Central memory CD4-positive, alpha-beta T cell (primary cell): ENCODE results near the gene FGFR2.

Experiments
- DNase-seq: peaks from one replicate; pipeline ENCODE4 v3.0.0; 2022

FGFR2 gene

DNA sequence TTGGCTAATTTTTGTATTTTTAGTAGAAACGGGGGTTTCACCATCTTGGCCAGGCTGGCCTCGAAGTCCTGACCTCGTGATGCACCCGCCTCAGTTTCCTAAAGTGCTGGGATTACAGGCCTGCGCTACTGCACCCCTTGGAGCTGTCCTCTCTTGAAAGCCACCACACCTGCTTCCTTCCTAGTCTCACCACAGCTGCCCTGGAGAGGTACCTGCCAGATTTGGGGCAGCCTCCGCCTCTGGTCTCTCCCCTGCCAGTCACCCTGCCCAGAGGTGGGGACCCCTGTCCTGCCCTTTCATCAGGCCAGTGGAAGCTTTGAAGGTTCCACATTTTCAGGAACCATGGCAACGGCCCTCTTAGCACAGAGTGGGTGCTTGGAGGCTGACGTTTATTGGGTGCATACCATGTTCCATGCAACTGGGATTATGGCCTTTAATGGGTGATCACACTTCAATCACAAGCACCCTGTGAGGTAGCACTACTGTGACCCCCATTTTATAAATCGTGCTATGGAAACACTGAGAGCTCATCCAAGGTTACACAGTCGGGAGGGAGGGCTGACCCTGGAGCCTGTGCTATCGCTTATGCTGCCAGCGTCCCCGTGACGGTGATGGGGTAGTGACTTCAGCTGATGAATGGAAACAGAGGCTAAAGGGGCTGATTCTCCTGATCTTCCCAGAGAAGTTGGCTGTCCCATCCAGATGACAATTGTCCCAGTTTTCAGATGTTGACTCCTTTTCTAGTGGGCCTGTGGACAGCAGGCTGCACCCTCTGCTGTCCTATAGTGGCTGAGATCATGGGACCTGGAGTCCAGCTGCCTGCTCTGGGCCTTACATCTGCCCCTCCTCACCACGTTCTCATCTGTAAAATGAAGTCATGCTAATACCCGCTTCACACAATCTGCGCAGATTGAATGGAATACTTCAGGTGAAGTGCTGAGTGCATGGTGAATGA, 11.5 kb upstream of the FGFR2 start:
- DNase-seq, result no peak

DNA sequence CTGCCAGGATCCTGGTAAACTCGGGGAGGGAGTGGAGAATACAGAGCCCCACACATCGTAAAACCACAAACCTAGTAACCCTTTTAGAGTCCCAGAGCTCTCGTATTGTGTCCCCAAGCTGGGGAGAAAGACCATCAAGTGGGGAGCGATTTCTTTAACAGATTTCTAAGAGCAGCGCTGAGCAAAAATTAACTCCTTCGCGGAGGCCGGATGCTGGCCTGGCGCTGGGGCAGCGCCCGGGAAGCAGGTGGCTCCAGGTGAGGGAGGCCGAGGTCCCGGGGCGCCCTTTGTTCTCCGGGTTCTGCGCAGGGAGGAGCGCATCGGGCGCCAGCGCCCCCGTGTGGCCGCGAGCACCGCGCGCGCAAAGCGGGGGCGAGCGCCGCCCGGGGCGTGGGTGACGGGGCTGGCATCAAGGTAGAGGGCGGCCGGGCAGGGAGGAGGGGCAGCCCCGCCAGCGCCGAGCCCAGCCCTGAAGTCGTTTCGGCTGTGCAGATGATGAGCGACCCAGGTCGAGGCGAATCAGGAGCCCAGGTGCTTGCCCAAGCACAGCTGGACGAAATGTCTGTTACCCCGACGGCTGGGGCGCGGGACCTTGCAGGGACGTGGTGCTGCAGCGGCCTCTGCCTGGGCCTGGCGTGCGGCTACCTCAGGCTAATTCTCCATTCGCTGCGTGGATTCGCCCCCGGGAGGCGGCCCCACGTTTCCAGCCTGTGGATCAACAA, 10.4 kb upstream of the FGFR2 start:
- DNase-seq, result no peak

- no peak for DNase-seq
Observed at GRCh38 chr10:121607310-121608055, 9.2 kb upstream of the FGFR2 start.

- DNase-seq, result no peak
Observed at GRCh38 chr10:121605708-121606107, 7.5 kb upstream of the FGFR2 start.

DNA sequence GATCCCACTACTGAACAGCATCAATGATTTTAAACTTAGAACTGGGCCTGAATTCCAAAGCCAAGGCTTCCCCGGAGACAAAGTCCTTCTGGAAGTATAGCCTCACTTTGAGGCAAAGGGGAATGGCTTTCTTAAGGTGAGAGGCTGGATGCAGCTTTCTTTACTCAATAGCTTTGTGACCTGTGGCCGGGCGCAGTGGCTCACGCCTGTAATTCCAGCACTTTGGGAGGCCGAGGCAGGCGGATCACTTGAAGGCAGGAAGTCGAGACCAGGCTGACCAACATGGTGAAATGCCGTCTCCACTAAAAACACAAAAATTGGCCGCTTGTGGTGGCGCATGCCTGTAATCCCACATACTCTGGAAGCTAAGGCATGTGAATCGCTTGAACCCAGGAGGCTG, 3.2 kb upstream of the FGFR2 start:
- no peak for DNase-seq

DNA sequence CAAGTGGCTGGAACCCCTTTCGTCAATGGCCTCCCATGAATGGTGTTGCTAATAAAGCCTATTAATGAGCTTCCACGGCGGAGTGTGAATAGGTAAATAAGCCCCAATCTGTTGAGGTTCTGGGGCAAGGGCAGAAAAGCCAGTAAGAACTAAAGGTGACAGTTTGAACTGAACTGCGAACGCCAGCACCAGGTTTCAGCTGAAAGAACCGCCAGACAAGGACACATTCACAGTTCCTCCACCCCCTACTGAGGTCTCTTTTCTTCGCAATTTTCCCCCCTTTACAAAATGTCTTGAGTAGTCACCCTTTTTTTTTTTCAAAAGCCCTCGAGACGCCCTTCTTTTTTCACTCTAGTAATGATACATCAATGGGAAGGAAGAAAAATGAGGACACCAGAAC, 2.4 kb upstream of the FGFR2 start:
- no peak for DNase-seq

DNA sequence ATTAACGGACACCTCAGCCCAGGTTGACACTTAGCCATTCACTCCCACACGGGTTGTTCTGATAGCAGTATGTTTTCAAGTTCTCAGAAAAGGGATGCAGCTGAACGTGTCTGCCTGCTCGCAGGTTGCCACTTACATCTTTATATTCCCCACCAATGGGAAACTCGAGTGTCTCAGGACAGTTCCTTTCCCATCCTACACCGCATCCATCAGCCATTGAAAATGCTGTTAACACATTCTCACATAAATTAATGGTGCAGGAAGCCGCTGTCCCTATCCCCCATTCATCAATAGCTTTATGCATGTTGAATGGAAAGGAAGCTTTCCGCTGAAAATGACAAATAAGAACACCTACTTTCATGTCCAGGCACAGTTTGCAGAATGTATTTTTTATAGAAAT, 1.7 kb upstream of the FGFR2 start:
- DNase-seq, result no peak

DNA sequence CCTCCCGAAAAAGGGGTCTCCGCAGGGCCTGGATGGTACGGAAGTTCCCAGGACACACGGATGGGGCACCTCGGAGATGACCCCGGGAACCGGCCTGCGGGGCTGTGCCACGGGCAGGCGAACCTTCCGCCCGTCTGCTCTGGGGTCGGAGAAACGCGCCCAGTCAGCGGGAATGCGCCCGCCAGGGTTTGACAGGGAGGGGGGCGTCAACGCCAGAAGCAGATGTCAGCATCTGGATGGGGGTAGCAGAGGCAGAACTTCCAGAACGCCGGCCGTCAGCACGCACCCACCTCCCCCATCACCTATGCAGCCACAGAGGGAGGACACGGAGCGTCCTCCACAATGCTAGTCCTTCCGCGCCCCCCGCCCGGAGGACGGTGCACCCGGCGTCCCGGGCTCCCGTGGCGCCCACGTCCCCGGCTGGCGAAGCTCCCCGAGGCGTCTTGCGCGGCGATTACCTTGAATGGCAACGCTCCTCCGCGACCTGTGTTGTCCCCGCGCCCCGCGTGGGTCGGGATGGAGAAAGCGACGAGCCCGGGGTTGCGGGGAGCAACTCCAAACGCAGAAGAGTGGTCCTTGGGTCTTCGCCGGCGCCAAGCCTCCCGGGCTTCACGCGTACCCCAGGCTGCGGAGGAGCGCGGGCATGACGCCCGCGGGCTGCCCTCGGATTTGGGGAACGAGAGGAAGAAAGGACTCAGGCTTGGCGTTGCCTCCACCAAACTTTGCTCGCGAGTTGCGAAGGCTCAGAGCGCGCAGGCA, 561 bp downstream of the FGFR2 start:
- no peak for DNase-seq

GRCh38 chr10:121596689-121597503, 1.3 kb downstream of the FGFR2 start:
- DNase-seq, result no peak

DNA sequence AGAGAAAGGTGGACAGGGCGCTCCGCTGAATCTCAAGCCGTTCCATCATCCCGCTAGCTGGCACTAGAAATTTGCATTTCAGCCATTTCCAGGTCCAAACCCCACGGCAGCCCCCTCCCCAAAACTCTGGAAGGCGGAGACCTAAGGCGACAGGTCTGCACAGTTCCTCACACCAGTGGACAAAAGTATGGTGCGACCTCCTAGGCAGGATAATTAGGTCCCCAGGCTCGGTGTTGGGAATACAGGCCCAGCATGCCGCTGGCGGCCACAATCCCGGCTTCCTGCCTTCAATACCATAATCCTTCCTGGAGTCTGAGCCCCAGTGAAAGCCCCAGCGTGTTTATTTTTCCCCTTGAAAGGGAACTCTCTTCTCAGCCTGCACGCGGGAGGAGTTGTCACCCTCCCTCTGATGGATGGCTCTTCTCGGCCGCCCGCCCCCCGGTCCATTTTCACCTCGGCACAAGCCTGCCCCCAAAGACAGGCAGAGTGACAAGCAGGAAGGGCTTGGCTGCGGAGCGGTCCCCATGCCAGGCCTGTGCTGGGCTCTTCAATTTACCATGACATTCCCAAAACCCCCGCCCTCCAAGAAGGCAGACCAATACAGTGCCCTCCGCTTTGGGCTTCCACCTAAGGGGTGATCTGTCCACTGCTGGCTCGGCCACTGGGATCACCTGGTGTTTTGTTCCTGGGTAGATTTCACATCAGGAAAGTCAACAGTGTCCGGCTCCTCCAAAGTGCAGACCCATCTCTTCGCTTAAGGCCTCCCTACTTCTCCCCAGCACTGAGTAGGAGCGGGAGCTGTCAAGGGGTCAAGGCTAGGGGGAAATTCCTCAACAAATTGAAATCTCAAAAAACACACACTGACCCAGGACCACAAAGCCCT, 2.2 kb downstream of the FGFR2 start:
- no peak for DNase-seq

GRCh38 chr10:121595351-121595805, 2.9 kb downstream of the FGFR2 start:
- DNase-seq, result no peak

DNA sequence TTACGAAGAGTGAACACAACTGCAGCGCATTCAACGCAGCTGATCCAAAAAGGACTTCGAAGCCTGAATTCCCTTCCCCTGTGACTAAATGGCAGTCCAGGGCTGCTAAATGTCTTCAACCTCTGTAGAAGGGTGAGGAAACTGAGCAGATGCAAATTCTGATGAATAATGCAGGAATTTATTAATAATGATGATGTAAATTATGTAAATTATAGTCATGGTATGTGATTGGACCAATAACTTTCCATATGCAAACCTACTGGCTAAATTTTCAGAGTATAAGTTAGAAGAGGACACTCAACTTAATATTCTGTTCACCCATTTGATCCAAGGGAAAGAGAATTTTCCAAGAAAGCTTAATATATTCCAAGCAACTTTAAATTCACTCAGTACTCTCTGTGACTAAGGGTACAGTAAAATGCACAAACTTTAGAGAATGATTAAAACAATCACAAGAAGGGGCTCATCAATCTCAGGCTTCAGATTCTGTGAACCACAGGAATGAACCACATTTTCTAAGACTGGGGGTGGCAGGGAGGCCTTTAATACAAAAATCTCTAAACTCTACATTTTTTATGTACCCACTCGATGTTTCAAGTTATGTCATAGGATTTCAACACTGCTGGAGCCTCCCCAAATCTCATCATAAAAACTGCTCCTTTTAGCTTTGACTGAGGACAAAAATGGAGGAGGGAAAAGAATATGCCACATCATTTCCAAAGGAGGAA, 3.5 kb downstream of the FGFR2 start:
- no peak for DNase-seq

DNA sequence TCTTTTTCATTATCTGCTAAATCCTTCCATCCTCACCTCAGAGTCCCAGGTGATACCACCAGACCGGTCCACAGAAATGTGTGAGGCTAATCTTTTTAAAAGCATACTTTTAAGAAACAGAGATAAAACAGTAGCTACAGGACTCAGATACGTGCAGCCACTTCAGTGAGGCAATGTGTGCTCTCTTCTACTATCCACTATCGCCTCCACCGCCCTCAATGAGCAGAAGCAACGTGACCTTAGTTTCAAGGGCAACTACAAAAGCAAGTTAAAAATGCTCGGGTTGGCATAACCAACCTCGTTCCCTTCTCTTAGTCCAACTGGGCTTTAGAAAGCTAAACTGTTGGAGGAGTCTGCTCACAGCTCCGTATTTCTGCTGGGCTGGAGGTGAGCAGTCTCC, 4.2 kb downstream of the FGFR2 start:
- DNase-seq, result no peak

DNA sequence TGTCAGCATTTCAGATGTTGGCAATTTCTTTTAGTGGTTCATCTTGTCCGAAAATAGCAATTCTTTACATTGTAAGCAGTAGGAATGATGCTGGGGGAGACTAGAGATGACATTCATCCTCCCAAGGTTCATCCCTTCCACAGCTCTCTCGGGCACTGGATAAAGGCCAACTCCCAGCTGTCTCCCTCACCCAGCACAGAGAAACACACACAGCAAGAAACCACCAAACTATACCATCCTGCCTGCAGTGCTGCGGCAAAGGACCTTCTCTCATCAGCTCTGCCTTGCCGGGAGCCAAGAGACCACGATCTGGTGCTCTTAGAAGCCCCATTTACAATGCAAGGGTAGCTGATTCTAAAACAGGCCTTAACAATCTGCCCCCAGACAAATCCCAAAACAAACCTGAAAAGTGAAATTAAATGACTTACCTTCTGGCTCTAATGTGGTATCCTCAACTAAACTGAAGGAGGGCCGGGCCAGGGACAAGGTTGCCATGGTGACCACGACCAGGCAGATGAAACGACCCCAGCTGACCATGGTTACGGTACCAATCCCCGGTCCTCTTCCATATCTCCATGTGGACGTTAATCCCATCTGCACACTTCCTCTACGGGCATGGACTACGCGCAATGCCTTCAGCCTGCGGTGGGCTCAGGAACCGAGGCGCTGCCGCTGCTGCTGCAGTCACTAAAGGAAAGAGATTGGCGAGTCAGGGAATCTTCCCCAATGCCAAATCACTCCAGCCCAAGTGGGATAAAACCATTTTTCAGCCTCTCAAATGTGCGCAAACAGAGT, 4.8 kb downstream of the FGFR2 start:
- DNase-seq, result no peak

DNA sequence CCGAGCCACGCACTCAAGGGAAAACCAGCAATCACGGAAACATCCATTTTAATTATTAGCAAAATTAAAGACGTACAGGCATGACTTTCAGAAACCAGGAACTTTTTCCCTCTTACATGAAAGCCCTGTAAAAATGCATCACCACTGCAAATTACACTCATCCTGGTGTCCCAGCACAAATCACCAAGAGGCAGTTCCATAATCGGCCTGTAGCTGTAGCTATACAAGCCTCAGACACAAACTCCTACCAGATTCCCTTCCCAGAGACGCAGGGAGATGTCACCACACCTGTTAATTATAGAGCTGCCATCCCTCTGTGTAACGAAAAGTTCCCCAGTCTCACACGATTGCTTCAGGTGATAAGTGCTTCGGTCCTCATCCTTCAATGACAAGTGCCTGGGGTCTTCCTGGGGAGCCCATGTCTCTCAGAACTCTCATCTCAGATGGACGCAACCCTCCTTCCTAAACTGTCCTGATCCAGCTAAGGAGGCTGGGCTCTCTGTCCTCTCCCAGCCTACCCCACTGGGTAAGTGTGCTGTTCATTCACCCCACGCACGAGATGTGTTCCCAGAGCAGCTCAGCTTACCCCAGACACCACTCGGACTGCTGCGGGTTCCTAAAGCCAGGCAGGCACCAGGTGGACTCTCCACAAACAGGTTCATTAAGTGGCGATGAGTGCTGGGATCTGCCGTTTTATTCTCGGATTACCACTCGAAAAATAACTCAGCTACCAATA, 5.9 kb downstream of the FGFR2 start:
- DNase-seq, result no peak

DNA sequence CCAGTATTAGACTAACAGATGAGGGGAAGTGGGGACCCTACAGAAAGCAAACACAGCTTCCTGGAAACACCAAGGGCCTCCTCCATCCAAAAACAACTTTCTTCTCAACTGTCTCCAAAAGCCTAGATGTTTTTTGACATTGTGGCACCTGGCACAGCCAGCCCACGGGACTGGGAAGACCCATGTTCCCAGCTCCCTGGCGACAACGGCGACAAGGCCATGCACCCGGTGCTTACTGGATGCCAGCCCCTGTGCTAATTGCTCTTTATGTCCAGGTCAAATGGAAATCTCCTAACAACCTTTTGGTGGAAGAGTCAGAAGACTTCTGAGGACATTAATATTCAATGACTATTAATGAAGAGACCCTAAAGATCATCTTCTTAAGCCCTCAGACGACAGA, 7.1 kb downstream of the FGFR2 start:
- no peak for DNase-seq

DNA sequence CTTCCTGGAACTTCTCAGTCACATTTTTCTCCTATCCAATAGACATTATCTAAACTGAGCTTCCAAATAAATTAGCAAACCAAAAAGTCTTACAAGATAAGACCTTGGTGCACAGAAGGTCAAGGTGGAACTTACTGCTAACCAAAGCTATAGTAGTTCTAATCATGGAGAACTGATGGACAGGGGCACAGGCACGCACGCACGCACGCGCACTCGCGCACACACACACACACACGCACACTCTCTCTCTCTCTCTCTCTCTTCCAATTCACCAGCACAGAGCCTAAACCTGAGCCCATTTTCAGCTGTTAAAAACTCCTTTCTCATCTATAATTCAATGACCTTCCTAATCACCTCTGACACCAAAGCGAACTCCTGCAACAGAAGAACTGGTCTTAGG, 7.5 kb downstream of the FGFR2 start:
- no peak for DNase-seq

GRCh38 chr10:121589553-121589952, 8.7 kb downstream of the FGFR2 start:
- DNase-seq, result no peak
